IMR-90 (cell line): ENCODE data around the gene CXorf65. TPM values are rescaled to one million over a fixed set of nuclear protein-coding genes. Genes with fewer than 3 reads are reported as not detected.

Experiments
- ATAC-seq: fragments of 200-7000 bp; cut with Tn5 transposase; 2 replicates; pipeline ENCODE4 v1.9.1; 2020; ENCODE audit warnings: low read depth, mild to moderate bottlenecking, moderate library complexity
- BruUV-seq: library from RNA; stranded (reverse); fragments of 400-500 nt; replicated peaks from 2 replicates; lab custom pipeline; 2021; lab: Mats Ljungman, UMichigan
- CTCF ChIA-PET: fragments of 300-600 bp; formaldehyde crosslinking; extraction: SDS; loops from one replicate; lab custom pipeline; 2021; ENCODE audit warnings: antibody characterized with exemption; lab: Yijun Ruan, JAX
- POLR2A ChIA-PET: fragments of 300-600 bp; sonication (Branson Sonifier 250); formaldehyde crosslinking; loops from one replicate; lab custom pipeline; 2022; ENCODE audit warnings: antibody characterized with exemption; ENCODE audit not compliant: unreplicated experiment; lab: Charles Lee
- DNase-seq: peaks from one replicate; pipeline ENCODE4 v3.0.0; 2013
- H2AFZ ChIP-seq: replicated peaks from 2 replicates; pipeline ENCODE3; 2013; ENCODE audit warnings: low read length, mild to moderate bottlenecking; ENCODE audit not compliant: poor library complexity
- H2AK5ac ChIP-seq: 2 replicates; pipeline ENCODE4 v1.6.1; 2013; ENCODE audit warnings: low read depth, low read length, inconsistent platforms
- H2AK9ac ChIP-seq: replicated peaks from 2 replicates; pipeline ENCODE3; 2013; ENCODE audit warnings: mild to moderate bottlenecking, low read depth, low read length, moderate library complexity; ENCODE audit not compliant: poor library complexity
- H2BK120ac ChIP-seq: 2 replicates; pipeline ENCODE4 v1.6.1; 2013; ENCODE audit warnings: low read depth, low read length, inconsistent platforms
- H2BK15ac ChIP-seq: 3 replicates; pipeline ENCODE4 v1.6.1; 2013; ENCODE audit warnings: low read depth, low read length, inconsistent platforms
- H2BK20ac ChIP-seq: 2 replicates; pipeline ENCODE4 v1.6.1; 2013; ENCODE audit warnings: low read depth, mild to moderate bottlenecking, inconsistent platforms, low read length, moderate library complexity
- H2BK5ac ChIP-seq: 2 replicates; pipeline ENCODE4 v1.6.1; 2013; ENCODE audit warnings: mild to moderate bottlenecking, low read depth, low read length, inconsistent platforms; ENCODE audit not compliant: poor library complexity, severe bottlenecking
- H3K14ac ChIP-seq: replicated peaks from 2 replicates; pipeline ENCODE4 v1.6.1; 2013; ENCODE audit warnings: low read depth, low read length, inconsistent platforms
- H3K18ac ChIP-seq: 2 replicates; pipeline ENCODE4 v1.6.1; 2013; ENCODE audit warnings: low read depth, low read length, control low read depth
- H3K23ac ChIP-seq: 2 replicates; pipeline ENCODE4 v1.6.1; 2013; ENCODE audit warnings: low read depth, low read length, inconsistent platforms
- H3K27ac ChIP-seq: 2 replicates; pipeline ENCODE4 v1.5.1; 2013; ENCODE audit warnings: mild to moderate bottlenecking, control low read depth, low read length; ENCODE audit not compliant: insufficient read depth
- H3K27me3 ChIP-seq: 2 replicates; pipeline ENCODE4 v1.6.1; 2013; ENCODE audit warnings: low read length; ENCODE audit not compliant: control insufficient read depth, insufficient read depth
- H3K36me3 ChIP-seq: 2 replicates; pipeline ENCODE4 v1.6.1; 2013; ENCODE audit warnings: low read length, mixed read lengths; ENCODE audit not compliant: control insufficient read depth, insufficient read depth
- H3K4ac ChIP-seq: 2 replicates; pipeline ENCODE4 v1.6.1; 2013; ENCODE audit warnings: low read depth, low read length, inconsistent platforms
- H3K4me1 ChIP-seq: 2 replicates; pipeline ENCODE4 v1.6.1; 2013; ENCODE audit warnings: low read length, mixed read lengths; ENCODE audit not compliant: control insufficient read depth, insufficient read depth
- H3K4me2 ChIP-seq: 2 replicates; pipeline ENCODE4 v1.6.1; 2013; ENCODE audit warnings: low read depth, mild to moderate bottlenecking, control low read depth, low read length, moderate library complexity
- H3K4me3 ChIP-seq: 2 replicates; pipeline ENCODE4 v1.5.1; 2013; ENCODE audit warnings: low read depth, mild to moderate bottlenecking, control low read depth, low read length, moderate library complexity; ENCODE audit not compliant: insufficient read depth
- H3K56ac ChIP-seq: 2 replicates; pipeline ENCODE4 v1.6.1; 2013; ENCODE audit warnings: low read length, inconsistent platforms; ENCODE audit not compliant: insufficient read depth; ENCODE audit errors: extremely low read depth
- H3K79me1 ChIP-seq, 2 experiments: 2 replicates each; pipeline ENCODE4 v1.6.1; 2013; ENCODE audit warnings: low read length in 2 of 2, inconsistent platforms in 1 of 2, low read depth in 1 of 2
- H3K9ac ChIP-seq: 2 replicates; pipeline ENCODE4 v1.6.1; 2013; ENCODE audit warnings: low read depth, low read length, control low read depth
- H3K9me1 ChIP-seq: 2 replicates; pipeline ENCODE4 v1.6.1; 2013; ENCODE audit warnings: low read length, inconsistent platforms; ENCODE audit not compliant: insufficient read depth
- H3K9me3 ChIP-seq: 2 replicates; pipeline ENCODE4 v1.6.1; 2013; ENCODE audit warnings: low read length; ENCODE audit not compliant: control insufficient read depth, insufficient read depth
- H4K20me1 ChIP-seq: 2 replicates; pipeline ENCODE4 v1.6.1; 2013; ENCODE audit warnings: low read length, inconsistent platforms; ENCODE audit not compliant: insufficient read depth
- H4K5ac ChIP-seq: 2 replicates; pipeline ENCODE4 v1.6.1; 2013; ENCODE audit warnings: mild to moderate bottlenecking, low read depth, low read length, control low read depth
- H4K8ac ChIP-seq, 2 experiments: 2 replicates each; pipeline ENCODE4 v1.6.1; 2013; ENCODE audit warnings: low read depth in 2 of 2, low read length in 2 of 2, control low read depth in 1 of 2, inconsistent platforms in 1 of 2
- H4K91ac ChIP-seq: 2 replicates; pipeline ENCODE4 v1.6.1; 2013; ENCODE audit warnings: low read depth, low read length, inconsistent platforms; ENCODE audit not compliant: insufficient read depth
- FOS ChIP-seq: fragments of 150-350 bp; IDR thresholded peaks from 2 replicates; pipeline ENCODE4 v1.6.1; 2016; ENCODE audit warnings: low read depth, low read length
- MXI1 ChIP-seq: IDR thresholded peaks from 2 replicates; pipeline ENCODE4 v1.6.1; 2012; ENCODE audit warnings: low read depth, mild to moderate bottlenecking, low read length, moderate library complexity, borderline replicate concordance
- POLR2A ChIP-seq: IDR thresholded peaks from 2 replicates; pipeline ENCODE4 v1.6.1; 2012; ENCODE audit warnings: mild to moderate bottlenecking, low read depth, low read length
- RCOR1 ChIP-seq: IDR thresholded peaks from 2 replicates; pipeline ENCODE4 v1.6.1; 2012; ENCODE audit warnings: mild to moderate bottlenecking, low read length, improper control_type of control experiment; ENCODE audit not compliant: insufficient replicate concordance
- RFX5 ChIP-seq: IDR thresholded peaks from 2 replicates; pipeline ENCODE4 v1.8.0; 2012; ENCODE audit warnings: low read depth, mild to moderate bottlenecking, low read length, moderate library complexity
- SMC3 ChIP-seq: fragments of 150-350 bp; IDR thresholded peaks from 2 replicates; pipeline ENCODE4 v1.6.1; 2016; ENCODE audit warnings: low read depth, mild to moderate bottlenecking, antibody characterized with exemption, low read length, moderate library complexity
- USF2 ChIP-seq: fragments of 150-350 bp; IDR thresholded peaks from 2 replicates; pipeline ENCODE4 v1.6.1; 2017; ENCODE audit warnings: mild to moderate bottlenecking, antibody characterized with exemption, low read length, low read depth
- WGBS, 2 experiments: methylation state at CpG; one replicate each; pipeline versions ENCODE4 v1.1.5 to v1.1.7; 2013; ENCODE audit warnings: missing lambda C conversion rate in 2 of 2; ENCODE audit not compliant: insufficient read length in 1 of 2; ENCODE audit errors: extremely low coverage in 2 of 2; 5-methylcytosine and 5-hydroxymethylcytosine counted together
- dilution Hi-C: fragments of 300-500 bp; cut with HindIII; formaldehyde crosslinking; loops from one replicate; pipeline ENCODE4 v1.14.3; 2018; ENCODE audit warnings: low sequenced_read_pairs; ENCODE audit not compliant: unreplicated experiment
- in situ Hi-C: fragments of 300-500 bp; cut with MboI; formaldehyde crosslinking; loops from 3 replicates; pipeline ENCODE4 v1.14.3; 2019; ENCODE audit warnings: low sequenced_read_pairs, inconsistent platforms, mixed read lengths
- intact Hi-C: fragments of 100-400 bp; cut with micrococcal nuclease; formaldehyde crosslinking; loops from 2 replicates; pipeline ENCODE4 v1.10.0; 2022
- polyA plus RNA-seq, 3 experiments: library from polyadenylated mRNA; depleted of rRNA; stranded (reverse); fragments of >200 nt; gene quantifications; 2 replicates each; pipeline ENCODE4 v1.2.3, GENCODE V29; 2012; ENCODE audit warnings: low replicate concordance in 1 of 3
- total RNA-seq: library from RNA; depleted of rRNA; stranded (reverse); fragments of >200 nt; gene quantifications from 2 replicates; pipeline ENCODE4 v1.2.3, GENCODE V29; 2012

CXorf65 gene
- total and polyA plus RNA-seq, 2 of the 4 experiments (the other 2 are of a cell fraction): not detected

- no TSS peak for BruUV-seq
- no peak overlapping the region for H3K56ac ChIP-seq
- WGBS, 2 experiments: no CpG with 5 or more reads among the region's 3 CpGs
- no peak for DNase-seq
- H4K20me1 ChIP-seq: no peaks in the 10 kb centered on the region
- no peak overlapping the region for H4K5ac ChIP-seq
- H3K27ac ChIP-seq: no peak overlapping the region
- ChIA-PET CTCF (no interaction called here), POLR2A (no interaction called here)
- H4K8ac ChIP-seq: no peak overlapping the region
- no peaks in the 10 kb centered on the region for H3K9me3 ChIP-seq
- H2AFZ ChIP-seq: no peak overlapping the region
- dilution Hi-C loops: no loop called here
- no peaks in the 10 kb centered on the region for H3K4me1 ChIP-seq
- no peak overlapping the region for H2BK15ac ChIP-seq
- no peaks in the 10 kb centered on the region for H3K79me1 ChIP-seq
- H2BK120ac ChIP-seq: no peak overlapping the region
- H2AK9ac ChIP-seq: no peak overlapping the region
- no peak for TF ChIP-seq MXI1
- no peak for TF ChIP-seq SMC3
- no peak for TF ChIP-seq USF2
- no peak for TF ChIP-seq RCOR1
- no peak for TF ChIP-seq FOS
- TF ChIP-seq POLR2A: no peak
- no peak for TF ChIP-seq RFX5
- H2BK20ac ChIP-seq: no peak overlapping the region
- no peak overlapping the region for H3K14ac ChIP-seq
- no peak overlapping the region for H3K4ac ChIP-seq
- H2AK5ac ChIP-seq: no peak overlapping the region
- H3K4me2 ChIP-seq: no peak overlapping the region
- H3K9me1 ChIP-seq: no peaks in the 10 kb centered on the region
- H2BK5ac ChIP-seq: no peak overlapping the region
- in situ Hi-C loops: no loop called here
- peaks cover 10% of the 10 kb centered on the region; the same call in 1 of the 2 replicates for H3K27me3 ChIP-seq
- H3K18ac ChIP-seq: no peak overlapping the region
- no peaks in the 10 kb centered on the region for H3K36me3 ChIP-seq
- H3K9ac ChIP-seq: no peak overlapping the region
- no peak overlapping the region for H4K91ac ChIP-seq
- no peak overlapping the region for H3K4me3 ChIP-seq
- intact Hi-C loops: no loop called here
- no peak for ATAC-seq
- no peak overlapping the region for H3K23ac ChIP-seq
Measured at GRCh38 chrX:71154641-71155040, 48.1 kb upstream of the CXorf65 start.
